GM18858 (cell line): ENCODE data around the gene CTU1.

Experiments used
- ATAC-seq: cut with Tn5 transposase; IDR thresholded peaks from one replicate; pipeline ENCODE4 v1.9.1; 2021; ENCODE audit not compliant: unreplicated experiment

The CTU1 gene

GRCh38 chr19:51135004-51135403, 26.8 kb upstream of the CTU1 start:
- no peak for ATAC-seq

GRCh38 chr19:51131780-51132680, 23.8 kb upstream of the CTU1 start:
- ATAC-seq, result no peak

GRCh38 chr19:51129716-51130115, 21.5 kb upstream of the CTU1 start:
- no peak for ATAC-seq

GRCh38 chr19:51128227-51128626, 20.0 kb upstream of the CTU1 start:
- no peak for ATAC-seq

- no peak for ATAC-seq
Observed at GRCh38 chr19:51127755-51128154, 19.5 kb upstream of the CTU1 start.

- ATAC-seq, result no peak
Observed at GRCh38 chr19:51127032-51127431, 18.8 kb upstream of the CTU1 start.

- no peak for ATAC-seq
Observed at GRCh38 chr19:51125421-51126075, 17.3 kb upstream of the CTU1 start.

- no peak for ATAC-seq
Observed at GRCh38 chr19:51124729-51125128, 16.5 kb upstream of the CTU1 start, which contains the start of gene SIGLEC9. TSS of gene SIGLEC9 (plus strand) at chr19:51124906. CDS start at chr19:51124975, 69 bp downstream.

GRCh38 chr19:51124216-51124615, 16.0 kb upstream of the CTU1 start:
- no peak for ATAC-seq

GRCh38 chr19:51123802-51124201, 15.6 kb upstream of the CTU1 start:
- ATAC-seq, result no peak

GRCh38 chr19:51123381-51123800, 15.2 kb upstream of the CTU1 start:
- ATAC-seq, result no peak

GRCh38 chr19:51122112-51122981, 14.1 kb upstream of the CTU1 start:
- ATAC-seq, result no peak

GRCh38 chr19:51121257-51121656, 13.0 kb upstream of the CTU1 start:
- no peak for ATAC-seq

- no peak for ATAC-seq
Observed at GRCh38 chr19:51120160-51120559, 12.0 kb upstream of the CTU1 start.

- no peak for ATAC-seq
Observed at GRCh38 chr19:51119611-51120010, 11.4 kb upstream of the CTU1 start.

GRCh38 chr19:51119101-51119500, 10.9 kb upstream of the CTU1 start:
- no peak for ATAC-seq

GRCh38 chr19:51116736-51117286, 8.6 kb upstream of the CTU1 start:
- ATAC-seq, result no peak

GRCh38 chr19:51114087-51114729, 6.0 kb upstream of the CTU1 start:
- ATAC-seq, result no peak

- ATAC-seq, result no peak
Observed at GRCh38 chr19:51111606-51112005, 3.4 kb upstream of the CTU1 start.

GRCh38 chr19:51110666-51110971, 2.4 kb upstream of the CTU1 start:
- ATAC-seq, result no peak

- ATAC-seq, result peak; percentile 21
Observed at GRCh38 chr19:51108805-51109146, 567 bp upstream of the CTU1 start.
